Keratinocyte (primary cell): ENCODE measurements around the gene TMEM26.

ENCODE experiments used
- CTCF ChIP-seq, 3 experiments: IDR thresholded peaks in 1 of 3; conservative IDR thresholded peaks in 1 of 3; optimal IDR thresholded peaks in 1 of 3; 2 replicates in 2 of 3; 3 replicates in 1 of 3; pipeline versions ENCODE3 to v1.5.1; 2011; ENCODE audit warnings: low read length in 3 of 3, mild to moderate bottlenecking in 3 of 3, moderate library complexity in 2 of 3, control low read depth in 1 of 3, inconsistent platforms in 1 of 3; ENCODE audit not compliant: insufficient read depth in 2 of 3; ENCODE audit errors: extremely low read depth in 1 of 3
- EZH2 ChIP-seq: IDR thresholded peaks from one replicate; pipeline ENCODE4 v1.6.1; 2012; ENCODE audit warnings: inconsistent platforms, mild to moderate bottlenecking, low read length, moderate library complexity

- TF ChIP-seq CTCF (optimal IDR thresholded peaks at IDR 0.05 in 1 of 3, IDR thresholded peaks at IDR 0.05 in 1 of 3, conservative IDR thresholded peaks at IDR 0.05 in 1 of 3; ENCODE audit: extremely low read depth in 1 of 3, insufficient read depth in 2 of 3, low read length in 3 of 3) (no peak), EZH2 (no peak)
These were observed 76.8 kb downstream of the TMEM26 start for GRCh38 chr10:61376377-61376776.
